ENCODE results near the gene PDAP1.

PDAP1 gene

GRCh38 chr7:99372275-99373090 is 35.9 kb downstream of the PDAP1 start:
- Histone ChIP-seq H4K20me1 (peaks cover 23% of the 10 kb centered on the region), H3K27me3 (no peaks in the 10 kb centered on the region), H3K4me2 (no peak overlapping the region), H3K27ac (no peak overlapping the region), H3K9me3 (no peaks in the 10 kb centered on the region), H3K4me1 (peaks cover 20% of the 10 kb centered on the region), H3K9ac (no peak overlapping the region), H3K4me3 (no peak overlapping the region), H3K36me3 (peaks cover 29% of the 10 kb centered on the region)
- 0 out of 2 replicates have a peak, but pooled peaks have one; percentile 17 for TF ChIP-seq Cebpa-rat (IDR thresholded peaks at IDR 0.05)

- no peak for TF ChIP-seq Cebpa-rat (IDR thresholded peaks at IDR 0.05)
- H3K27ac ChIP-seq: no peak overlapping the region
- H3K4me2 ChIP-seq: no peak overlapping the region
- H3K27me3 ChIP-seq: no peaks in the 10 kb centered on the region
- no peak overlapping the region for H3K4me3 ChIP-seq
- no peaks in the 10 kb centered on the region for H3K9me3 ChIP-seq
- no peak overlapping the region; the same call in 1 of the 2 replicates for H3K9ac ChIP-seq
- H3K36me3 ChIP-seq: peaks cover 29% of the 10 kb centered on the region
- peaks cover 12% of the 10 kb centered on the region for H4K20me1 ChIP-seq
- peaks cover 15% of the 10 kb centered on the region for H3K4me1 ChIP-seq
Measured at GRCh38 chr7:99371376-99371920, 36.9 kb downstream of the PDAP1 start.

GRCh38 chr7:99369767-99370391 is 38.5 kb downstream of the PDAP1 start:
- Histone ChIP-seq H3K4me2 (no peak overlapping the region), H3K9ac (no peak overlapping the region), H3K27ac (no peak overlapping the region), H4K20me1 (0 out of 2 replicates have a peak, but pooled peaks cover 3% of the 10 kb centered on the region), H3K27me3 (no peaks in the 10 kb centered on the region), H3K4me1 (peaks cover 4% of the 10 kb centered on the region; the same call in 1 of the 2 replicates), H3K36me3 (peaks cover 45% of the 10 kb centered on the region), H3K4me3 (no peak overlapping the region), H3K9me3 (no peaks in the 10 kb centered on the region)
- no peak for TF ChIP-seq Cebpa-rat (IDR thresholded peaks at IDR 0.05)

GRCh38 chr7:99368750-99369389 is 39.5 kb downstream of the PDAP1 start:
- H4K20me1 ChIP-seq: 0 out of 2 replicates have a peak, but pooled peaks cover 5% of the 10 kb centered on the region

GRCh38 chr7:99366646-99367045 is 41.8 kb downstream of the PDAP1 start:
- H3K9me3 ChIP-seq: no peaks in the 10 kb centered on the region
- no peak for TF ChIP-seq Cebpa-rat (IDR thresholded peaks at IDR 0.05)
- H3K9ac ChIP-seq: no peak overlapping the region
- no peak overlapping the region for H3K27ac ChIP-seq
- H3K36me3 ChIP-seq: peaks cover 77% of the 10 kb centered on the region
- H3K27me3 ChIP-seq: no peaks in the 10 kb centered on the region
- H3K4me2 ChIP-seq: no peak overlapping the region
- H4K20me1 ChIP-seq: 0 out of 2 replicates have a peak, but pooled peaks cover 8% of the 10 kb centered on the region
- no peak overlapping the region for H3K4me3 ChIP-seq
- H3K4me1 ChIP-seq: no peaks in the 10 kb centered on the region

More at GRCh38 chr7:99368750-99369389, 39.5 kb downstream of the PDAP1 start:
- Histone ChIP-seq H3K4me1 (peaks cover 2% of the 10 kb centered on the region; the same call in 1 of the 2 replicates), H3K27me3 (no peaks in the 10 kb centered on the region), H3K9ac (no peak overlapping the region), H3K36me3 (peaks cover 55% of the 10 kb centered on the region), H3K4me3 (no peak overlapping the region), H3K9me3 (no peaks in the 10 kb centered on the region), H3K27ac (no peak overlapping the region), H3K4me2 (no peak overlapping the region)
- TF ChIP-seq Cebpa-rat (IDR thresholded peaks at IDR 0.05): no peak

- peaks cover 88% of the 10 kb centered on the region for H3K36me3 ChIP-seq
- H4K20me1 ChIP-seq: peaks cover 19% of the 10 kb centered on the region; the same call in 1 of the 2 replicates
- peaks cover 6% of the 10 kb centered on the region; the same call in 1 of the 2 replicates for H3K4me1 ChIP-seq
- H3K27ac ChIP-seq: no peak overlapping the region
- no peaks in the 10 kb centered on the region for H3K27me3 ChIP-seq
- no peak overlapping the region for H3K4me3 ChIP-seq
- H3K9ac ChIP-seq: no peak overlapping the region
- H3K9me3 ChIP-seq: no peaks in the 10 kb centered on the region
- TF ChIP-seq Cebpa-rat (IDR thresholded peaks at IDR 0.05): no peak
- no peak overlapping the region for H3K4me2 ChIP-seq
Measured at GRCh38 chr7:99365318-99366141, 42.9 kb downstream of the PDAP1 start.

- Histone ChIP-seq H3K4me1 (peaks cover 10% of the 10 kb centered on the region; the same call in 1 of the 2 replicates), H3K36me3 (peaks cover 96% of the 10 kb centered on the region), H3K9me3 (no peaks in the 10 kb centered on the region), H3K9ac (no peak overlapping the region), H3K4me3 (no peak overlapping the region), H3K27ac (no peak overlapping the region), H3K27me3 (no peaks in the 10 kb centered on the region), H4K20me1 (peaks cover 22% of the 10 kb centered on the region; the same call in 1 of the 2 replicates), H3K4me2 (no peak overlapping the region)
- TF ChIP-seq Cebpa-rat (IDR thresholded peaks at IDR 0.05): no peak
Measured at GRCh38 chr7:99363286-99363685, 45.1 kb downstream of the PDAP1 start.

- peaks cover 10% of the 10 kb centered on the region; the same call in 1 of the 2 replicates for H3K4me1 ChIP-seq
- H3K9ac ChIP-seq: no peak overlapping the region
- no peak overlapping the region for H3K27ac ChIP-seq
- H3K4me2 ChIP-seq: no peak overlapping the region
- no peak overlapping the region for H3K4me3 ChIP-seq
- H3K9me3 ChIP-seq: no peaks in the 10 kb centered on the region
- H4K20me1 ChIP-seq: peaks cover 22% of the 10 kb centered on the region; the same call in 1 of the 2 replicates
- peaks cover 100% of the 10 kb centered on the region for H3K36me3 ChIP-seq
- H3K27me3 ChIP-seq: no peaks in the 10 kb centered on the region
- no peak for TF ChIP-seq Cebpa-rat (IDR thresholded peaks at IDR 0.05)
Measured at GRCh38 chr7:99362801-99363200, 45.6 kb downstream of the PDAP1 start.
